Stimulated activated CD4-positive, alpha-beta T cell treated with anti-CD3 and anti-CD28 coated beads, Interleukin-2, amount 100 ng/mL, for 4 hours (primary cell): ENCODE measurements around the gene NEDD4L.
"Not testable (repeated sequence)": the region's sequence is repeated elsewhere in the genome, so short reads cannot be mapped to it uniquely, and the experiment has no call there.

Experiments
- DNase-seq: peaks from one replicate; pipeline ENCODE4 v3.0.0-alpha.2; 2020; ENCODE audit warnings: low read depth

NEDD4L gene

DNA sequence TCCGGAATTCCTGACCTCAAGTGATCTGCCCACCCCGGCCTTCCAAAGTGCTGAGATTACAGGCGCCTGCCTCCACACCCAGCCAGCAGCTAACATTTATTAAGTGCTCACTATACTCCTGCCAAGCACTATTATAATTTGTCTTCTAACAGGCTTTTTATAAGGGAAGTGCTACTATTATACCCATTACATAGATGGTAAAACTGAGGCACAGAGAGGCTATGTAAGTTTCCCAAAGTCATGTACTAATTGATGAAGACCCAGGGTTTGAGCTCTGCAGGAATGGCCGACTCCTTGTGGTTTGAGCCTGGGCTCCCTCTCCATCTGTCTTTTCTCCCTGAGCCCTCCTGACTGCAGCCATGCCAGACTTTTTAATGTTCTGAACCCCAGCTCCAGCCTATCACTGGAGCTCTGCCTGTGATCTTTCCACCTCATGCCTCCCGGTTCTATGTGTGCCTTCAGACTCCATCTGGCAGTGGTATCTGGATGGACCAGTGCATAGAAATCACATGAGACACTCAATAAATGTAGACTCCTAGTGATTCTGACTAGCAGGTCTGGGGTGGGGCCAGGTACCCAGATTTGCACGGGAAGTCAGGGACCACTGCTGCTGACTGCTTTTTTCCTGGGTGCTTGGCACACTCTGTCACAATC is 197.1 kb downstream of the NEDD4L start:
- no peak for DNase-seq

GRCh38 chr18:58241877-58242276 is 197.9 kb downstream of the NEDD4L start:
- DNase-seq, result no peak

DNA sequence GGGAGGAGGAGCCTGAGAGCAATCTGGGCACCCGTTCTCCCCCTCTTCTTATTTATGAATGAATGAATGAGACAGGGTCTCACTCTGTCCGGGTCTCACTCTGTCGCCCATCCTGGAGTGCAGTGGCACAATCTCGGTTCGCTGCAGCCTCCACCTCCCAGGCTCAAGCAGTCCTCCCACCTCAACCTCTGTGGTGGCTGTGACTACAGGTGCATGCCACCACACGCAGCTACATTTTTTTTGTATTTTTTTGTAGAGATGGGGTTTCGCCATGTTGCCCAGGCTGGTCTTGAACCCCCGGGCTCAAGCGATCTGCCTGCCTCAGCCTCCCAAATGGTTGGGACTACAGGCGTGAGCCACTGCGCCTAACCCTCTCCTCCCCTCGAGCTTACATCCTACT is 198.4 kb downstream of the NEDD4L start:
- DNase-seq, result no peak

DNA sequence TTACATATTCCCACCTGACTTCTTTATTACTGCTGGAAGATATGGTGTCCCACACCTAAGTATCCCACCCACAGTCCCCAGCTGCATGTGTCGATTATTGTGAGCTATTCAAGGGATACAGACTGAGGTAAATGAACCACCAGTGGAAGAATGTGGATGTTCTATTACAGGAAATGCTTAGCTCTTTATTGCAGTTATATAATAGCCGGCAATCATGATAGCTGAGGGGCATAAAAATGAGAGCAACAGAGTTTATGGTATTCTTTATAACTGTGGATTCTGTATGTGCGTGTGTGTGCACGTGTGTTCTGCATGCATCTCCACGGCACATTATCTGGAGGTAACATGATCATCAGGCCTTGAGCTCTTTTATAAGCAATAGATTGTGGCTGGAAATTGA is 198.9 kb downstream of the NEDD4L start:
- DNase-seq, result no peak

GRCh38 chr18:58243401-58243800 is 199.4 kb downstream of the NEDD4L start:
- no peak for DNase-seq

DNA sequence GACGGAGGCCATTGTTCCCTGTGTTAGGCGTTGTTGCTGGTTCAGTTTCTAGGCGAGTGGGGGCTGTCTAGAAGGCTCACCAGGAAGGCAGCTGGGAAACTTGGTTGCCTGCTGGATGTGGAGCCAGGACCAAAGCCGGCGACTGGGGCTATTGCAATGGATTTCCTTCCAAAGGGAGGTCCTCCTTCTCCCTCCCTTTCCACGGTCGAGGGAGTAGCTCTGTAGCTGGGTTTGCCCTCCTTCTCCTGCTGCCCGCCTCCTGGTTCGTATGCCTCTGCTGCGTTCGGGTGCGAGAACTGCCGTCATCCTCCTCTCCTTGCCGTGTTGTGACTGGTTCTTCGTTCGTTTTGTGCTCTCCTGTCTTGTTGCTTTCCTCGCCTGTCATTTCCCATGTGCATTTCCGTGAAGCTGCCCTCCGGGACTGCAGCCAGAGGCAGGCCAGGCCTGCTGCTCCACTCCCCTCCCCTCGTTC is 203.4 kb downstream of the NEDD4L start:
- DNase-seq, result no peak

DNA sequence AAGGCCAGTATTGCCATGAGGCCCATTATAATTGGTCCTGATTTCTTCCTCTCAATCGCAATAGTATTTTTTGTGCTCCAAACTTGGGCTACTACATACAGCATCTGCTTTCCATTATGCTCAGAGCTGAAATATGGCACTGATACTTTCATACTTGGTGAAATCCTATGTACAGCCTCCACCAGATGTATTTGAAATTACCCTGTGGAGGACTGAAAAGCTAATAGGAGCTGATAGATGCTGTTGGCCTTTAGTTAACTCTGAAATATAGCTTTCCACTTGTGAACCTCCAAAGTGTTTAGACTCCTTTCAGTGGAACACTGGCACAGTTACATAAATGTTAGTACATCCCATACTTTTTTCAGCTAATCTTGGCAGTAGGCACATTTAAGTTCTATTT is 205.7 kb downstream of the NEDD4L start:
- DNase-seq, result no peak

GRCh38 chr18:58251416-58251815 is 207.4 kb downstream of the NEDD4L start:
- DNase-seq, result no peak

- no peak for DNase-seq
These were observed 208.1 kb downstream of the NEDD4L start for GRCh38 chr18:58252166-58252565.

GRCh38 chr18:58253318-58253717 is 209.3 kb downstream of the NEDD4L start:
- DNase-seq, result no peak

GRCh38 chr18:58253871-58254270 is 209.8 kb downstream of the NEDD4L start:
- no peak for DNase-seq

DNA sequence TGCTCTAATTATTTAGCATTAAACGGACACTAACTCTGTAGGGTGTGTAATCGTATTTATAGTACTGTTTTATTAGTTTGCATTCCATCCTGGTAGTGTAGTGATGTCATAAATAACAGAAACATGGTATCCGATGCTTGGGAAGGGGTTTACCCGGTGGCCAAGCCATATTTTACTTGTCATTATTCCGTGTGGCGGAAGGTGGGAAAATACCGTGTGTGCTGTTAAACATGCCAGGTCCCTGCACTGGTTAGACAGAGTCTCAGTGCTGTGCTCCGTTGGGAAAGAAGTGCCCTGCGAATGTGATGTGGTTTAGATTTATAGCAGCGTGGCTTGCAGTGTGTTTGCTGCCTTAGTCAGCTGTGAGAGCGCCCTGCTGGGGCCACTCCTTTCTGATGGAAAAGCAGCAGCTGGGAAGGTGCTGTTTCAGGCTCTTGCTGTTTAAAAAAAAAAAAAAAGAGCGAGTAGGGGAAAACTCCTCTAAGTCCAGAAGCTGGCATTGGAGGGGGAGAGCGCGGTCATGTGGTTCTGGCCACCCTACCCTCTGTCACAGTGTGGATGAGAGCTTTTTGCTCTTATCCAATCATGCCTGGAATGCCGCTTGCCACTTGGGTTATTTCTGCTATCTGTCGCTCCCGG is 211.0 kb downstream of the NEDD4L start:
- DNase-seq, result no peak

DNA sequence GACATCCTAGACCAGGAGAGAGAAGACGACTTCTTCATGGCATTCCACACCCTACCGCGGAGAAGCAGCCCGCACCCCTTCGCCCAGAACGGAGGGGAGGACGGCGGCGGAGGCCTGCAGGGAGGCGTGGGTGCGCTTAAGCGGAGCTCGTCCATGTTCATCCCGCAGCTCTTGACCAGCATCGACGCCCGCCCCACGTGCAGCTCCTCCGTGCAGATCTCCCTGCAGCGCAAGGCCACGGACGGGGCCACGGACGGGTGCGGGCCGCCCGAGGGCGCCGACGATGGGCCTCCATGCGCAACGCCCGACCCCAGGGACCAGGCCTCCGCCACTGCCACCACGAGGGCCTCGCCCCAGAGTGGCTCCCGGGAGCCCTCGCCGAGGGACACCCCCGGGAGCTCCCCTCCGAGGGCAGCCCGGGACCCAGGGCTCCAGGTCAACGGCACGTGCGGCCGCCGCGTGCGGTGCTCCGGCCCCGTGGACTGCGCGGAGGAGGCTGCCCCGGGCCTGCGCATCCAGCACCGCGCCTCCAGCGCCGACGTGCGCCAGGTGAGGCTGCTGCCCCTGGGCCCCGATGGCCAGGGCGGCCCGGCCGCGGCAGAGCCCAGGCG is 211.8 kb downstream of the NEDD4L start:
- no peak for DNase-seq

DNA sequence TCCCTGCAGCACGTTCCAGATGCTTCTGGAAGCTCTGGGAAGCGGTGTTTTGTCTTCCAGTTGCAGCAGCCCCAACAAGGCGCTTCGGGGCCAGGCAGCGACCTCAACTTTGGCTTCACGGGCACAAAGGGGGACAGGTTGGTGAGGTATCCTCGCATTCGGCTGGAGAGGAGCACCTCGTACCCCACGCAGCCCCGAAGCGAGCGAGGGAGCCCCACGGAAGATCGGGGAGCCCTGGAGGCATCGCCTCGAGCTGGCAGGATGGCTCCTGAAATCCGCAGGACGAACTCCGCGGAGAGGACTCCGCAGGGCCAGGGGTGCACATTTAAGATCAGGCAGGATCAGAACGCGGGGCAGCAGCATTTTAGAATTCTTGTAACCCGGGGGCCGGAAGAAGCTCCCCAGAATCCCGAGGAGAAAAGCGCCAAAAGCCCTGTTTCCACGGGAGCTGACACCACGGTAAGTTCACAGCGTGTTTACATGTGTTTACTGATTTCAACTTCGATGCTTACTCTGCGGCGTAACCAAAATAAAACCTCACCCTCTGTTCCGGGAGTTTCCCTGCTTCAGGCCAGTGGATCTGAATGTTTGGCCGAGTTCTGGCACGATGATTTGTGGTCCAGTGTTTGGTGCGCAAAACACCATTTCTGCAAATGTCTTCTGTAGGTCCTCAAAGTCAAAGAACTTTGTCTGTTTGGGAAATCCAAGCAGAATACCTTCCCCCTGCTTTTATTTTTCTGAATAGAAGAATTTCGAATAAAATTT is 212.5 kb downstream of the NEDD4L start:
- no peak for DNase-seq

DNA sequence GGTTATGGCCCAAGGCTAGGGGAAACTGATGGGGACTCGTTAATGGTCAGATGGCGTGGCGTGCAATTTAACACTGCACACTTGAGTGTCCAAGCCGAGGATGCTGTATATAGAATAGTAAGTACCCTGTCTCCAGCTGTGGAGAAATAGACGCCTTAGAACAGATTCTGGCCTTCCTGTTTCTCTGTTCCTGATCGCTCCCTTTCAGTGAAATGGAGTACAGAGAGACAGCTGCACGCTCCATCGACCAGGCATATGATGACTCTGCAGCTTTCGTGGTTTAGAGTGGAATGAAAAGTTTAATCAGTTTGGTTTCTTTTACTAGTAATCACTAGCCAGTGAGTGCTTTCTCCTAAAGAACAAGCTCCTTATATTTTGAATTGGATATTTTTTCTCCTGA is 213.4 kb downstream of the NEDD4L start:
- DNase-seq, result no peak

- no peak for DNase-seq
These were observed 214.8 kb downstream of the NEDD4L start for GRCh38 chr18:58258692-58259342.

GRCh38 chr18:58263055-58263957 is 219.3 kb downstream of the NEDD4L start:
- no peak for DNase-seq

GRCh38 chr18:58264075-58264474 is 220.0 kb downstream of the NEDD4L start:
- DNase-seq, result no peak

- no peak for DNase-seq
These were observed 220.8 kb downstream of the NEDD4L start for GRCh38 chr18:58264840-58265239.

DNA sequence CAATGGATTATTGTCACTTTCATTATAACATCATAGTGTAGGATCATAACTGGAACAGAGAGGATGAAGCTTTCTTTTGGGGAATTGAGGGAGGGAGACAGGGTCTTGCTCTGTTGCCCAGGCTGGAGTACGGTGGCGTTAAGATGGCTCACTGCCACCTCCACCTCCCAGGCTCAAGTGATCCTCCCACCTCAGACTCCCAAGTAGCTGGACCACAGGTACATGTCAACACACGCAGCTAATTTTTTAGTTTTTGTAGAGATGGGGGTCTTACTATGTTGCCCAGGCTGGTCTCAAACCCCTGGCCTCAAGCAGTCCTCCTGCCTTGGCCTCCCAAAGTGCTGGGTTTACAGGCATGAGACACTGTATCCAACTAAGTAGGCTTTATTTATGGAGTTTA is 221.5 kb downstream of the NEDD4L start:
- DNase-seq, result not testable (repeated sequence)

DNA sequence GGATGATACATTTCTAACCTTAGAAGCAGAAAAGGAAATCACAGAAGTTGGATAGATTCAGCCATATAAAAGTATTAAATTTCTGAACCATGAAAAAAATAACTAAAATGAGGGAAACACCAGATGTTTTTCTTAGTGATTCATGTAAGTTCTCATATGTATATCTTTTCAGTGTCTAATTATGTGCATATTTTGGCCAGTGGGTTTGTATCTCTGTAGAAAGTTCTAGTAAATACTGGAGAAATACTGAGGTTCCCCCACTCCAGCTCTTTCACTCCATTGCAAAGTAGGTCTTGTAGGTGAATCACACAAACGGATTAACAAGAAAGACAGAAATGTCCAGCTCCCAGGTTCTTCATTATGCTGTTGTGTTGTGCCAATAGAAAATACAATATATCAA is 222.3 kb downstream of the NEDD4L start:
- DNase-seq, result no peak
